Mononuclear cell (primary cell): ENCODE data around the gene AXL. TPM values are rescaled to one million over a fixed set of nuclear protein-coding genes. Genes with fewer than 3 reads are reported as not detected.
A peak's percentile ranks its signal among the peaks of the same experiment; 100 is the strongest.
"Not testable (repeated sequence)": the region's sequence is repeated elsewhere in the genome, so short reads cannot be mapped to it uniquely, and the experiment has no call there.

ENCODE experiments used
- H3K27me3 ChIP-seq: 2 replicates; pipeline ENCODE4 v1.6.0; 2011; ENCODE audit warnings: low read length, control low read depth; ENCODE audit not compliant: insufficient read depth
- H3K4me1 ChIP-seq: 2 replicates; pipeline ENCODE4 v1.5.1; 2011; ENCODE audit warnings: mild to moderate bottlenecking, low read length, control low read depth; ENCODE audit not compliant: insufficient read depth
- H3K4me3 ChIP-seq: 2 replicates; pipeline ENCODE4 v1.5.1; 2011; ENCODE audit warnings: mild to moderate bottlenecking, low read length, moderate library complexity
- H3K9me3 ChIP-seq: 2 replicates; pipeline ENCODE4 v1.5.1; 2011; ENCODE audit warnings: low read depth, mild to moderate bottlenecking, control low read depth, low read length
- total RNA-seq: library from RNA; depleted of rRNA; stranded (reverse); fragments of >200 nt; gene quantifications from one replicate; pipeline ENCODE4 v1.2.3, GENCODE V29; 2012

Gene AXL
- total RNA-seq, 1 donor = 0.31 TPM

GRCh38 chr19:41265395-41266153, 46.6 kb downstream of the AXL start:
- Histone ChIP-seq H3K9me3 (no peaks in the 10 kb centered on the region), H3K4me3 (peak overlapping the region; percentile 93), H3K27me3 (no peaks in the 10 kb centered on the region), H3K4me1 (peaks cover 36% of the 10 kb centered on the region)

GRCh38 chr19:41269055-41269454, 50.0 kb downstream of the AXL start:
- no peaks in the 10 kb centered on the region for H3K9me3 ChIP-seq
- H3K27me3 ChIP-seq = no peaks in the 10 kb centered on the region
- H3K4me3 ChIP-seq = no peak overlapping the region
- H3K4me1 ChIP-seq = peaks cover 28% of the 10 kb centered on the region

- Histone ChIP-seq H3K27me3 (no peaks in the 10 kb centered on the region), H3K4me1 (peaks cover 28% of the 10 kb centered on the region), H3K4me3 (no peak overlapping the region), H3K9me3 (no peaks in the 10 kb centered on the region)
Observed at GRCh38 chr19:41269571-41269970, 50.5 kb downstream of the AXL start.

GRCh38 chr19:41273076-41273475, 54.1 kb downstream of the AXL start:
- Histone ChIP-seq H3K4me3 (no peak overlapping the region), H3K9me3 (no peaks in the 10 kb centered on the region), H3K27me3 (no peaks in the 10 kb centered on the region), H3K4me1 (no peaks in the 10 kb centered on the region)

GRCh38 chr19:41274802-41275201, 55.8 kb downstream of the AXL start:
- Histone ChIP-seq H3K9me3 (no peaks in the 10 kb centered on the region), H3K4me3 (no peak overlapping the region), H3K4me1 (no peaks in the 10 kb centered on the region), H3K27me3 (no peaks in the 10 kb centered on the region)

GRCh38 chr19:41276231-41276630, 57.2 kb downstream of the AXL start:
- H3K27me3 ChIP-seq = no peaks in the 10 kb centered on the region
- H3K4me1 ChIP-seq = no peaks in the 10 kb centered on the region
- no peaks in the 10 kb centered on the region for H3K9me3 ChIP-seq
- H3K4me3 ChIP-seq = no peak overlapping the region

GRCh38 chr19:41278478-41278877, 59.5 kb downstream of the AXL start:
- no peaks in the 10 kb centered on the region for H3K4me1 ChIP-seq
- no peaks in the 10 kb centered on the region for H3K9me3 ChIP-seq
- no peak overlapping the region for H3K4me3 ChIP-seq
- no peaks in the 10 kb centered on the region for H3K27me3 ChIP-seq

GRCh38 chr19:41288673-41289530, 69.9 kb downstream of the AXL start:
- Histone ChIP-seq H3K4me1 (no peaks in the 10 kb centered on the region), H3K9me3 (no peaks in the 10 kb centered on the region), H3K27me3 (no peaks in the 10 kb centered on the region), H3K4me3 (no peak overlapping the region)

GRCh38 chr19:41289814-41290213, 70.8 kb downstream of the AXL start:
- not testable (repeated sequence) for H3K9me3 ChIP-seq, H3K4me3 ChIP-seq, H3K27me3 ChIP-seq, H3K4me1 ChIP-seq

GRCh38 chr19:41294393-41294792, 75.4 kb downstream of the AXL start:
- no peaks in the 10 kb centered on the region for H3K27me3 ChIP-seq
- H3K9me3 ChIP-seq = no peaks in the 10 kb centered on the region
- H3K4me3 ChIP-seq = no peak overlapping the region
- peaks cover 35% of the 10 kb centered on the region for H3K4me1 ChIP-seq

GRCh38 chr19:41295499-41295898, 76.5 kb downstream of the AXL start:
- Histone ChIP-seq H3K9me3 (no peaks in the 10 kb centered on the region), H3K27me3 (no peaks in the 10 kb centered on the region), H3K4me3 (no peak overlapping the region), H3K4me1 (peaks cover 46% of the 10 kb centered on the region)

- Histone ChIP-seq H3K4me3 (no peak overlapping the region), H3K4me1 (peaks cover 55% of the 10 kb centered on the region), H3K27me3 (no peaks in the 10 kb centered on the region), H3K9me3 (no peaks in the 10 kb centered on the region)
Observed at GRCh38 chr19:41296433-41296871, 77.4 kb downstream of the AXL start.

GRCh38 chr19:41297628-41298347, 78.8 kb downstream of the AXL start:
- Histone ChIP-seq H3K4me3 (no peak overlapping the region), H3K4me1 (peaks cover 69% of the 10 kb centered on the region), H3K9me3 (no peaks in the 10 kb centered on the region), H3K27me3 (no peaks in the 10 kb centered on the region)

- Histone ChIP-seq H3K9me3 (no peaks in the 10 kb centered on the region), H3K27me3 (no peaks in the 10 kb centered on the region), H3K4me1 (peaks cover 75% of the 10 kb centered on the region), H3K4me3 (no peak overlapping the region)
Observed at GRCh38 chr19:41298348-41298964, 79.4 kb downstream of the AXL start.
